ENCODE measurements around the gene PPME1.
"Not testable (repeated sequence)": the region's sequence is repeated elsewhere in the genome, so short reads cannot be mapped to it uniquely, and the experiment has no call there.

PPME1 gene, protein sequence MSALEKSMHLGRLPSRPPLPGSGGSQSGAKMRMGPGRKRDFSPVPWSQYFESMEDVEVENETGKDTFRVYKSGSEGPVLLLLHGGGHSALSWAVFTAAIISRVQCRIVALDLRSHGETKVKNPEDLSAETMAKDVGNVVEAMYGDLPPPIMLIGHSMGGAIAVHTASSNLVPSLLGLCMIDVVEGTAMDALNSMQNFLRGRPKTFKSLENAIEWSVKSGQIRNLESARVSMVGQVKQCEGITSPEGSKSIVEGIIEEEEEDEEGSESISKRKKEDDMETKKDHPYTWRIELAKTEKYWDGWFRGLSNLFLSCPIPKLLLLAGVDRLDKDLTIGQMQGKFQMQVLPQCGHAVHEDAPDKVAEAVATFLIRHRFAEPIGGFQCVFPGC

DNA sequence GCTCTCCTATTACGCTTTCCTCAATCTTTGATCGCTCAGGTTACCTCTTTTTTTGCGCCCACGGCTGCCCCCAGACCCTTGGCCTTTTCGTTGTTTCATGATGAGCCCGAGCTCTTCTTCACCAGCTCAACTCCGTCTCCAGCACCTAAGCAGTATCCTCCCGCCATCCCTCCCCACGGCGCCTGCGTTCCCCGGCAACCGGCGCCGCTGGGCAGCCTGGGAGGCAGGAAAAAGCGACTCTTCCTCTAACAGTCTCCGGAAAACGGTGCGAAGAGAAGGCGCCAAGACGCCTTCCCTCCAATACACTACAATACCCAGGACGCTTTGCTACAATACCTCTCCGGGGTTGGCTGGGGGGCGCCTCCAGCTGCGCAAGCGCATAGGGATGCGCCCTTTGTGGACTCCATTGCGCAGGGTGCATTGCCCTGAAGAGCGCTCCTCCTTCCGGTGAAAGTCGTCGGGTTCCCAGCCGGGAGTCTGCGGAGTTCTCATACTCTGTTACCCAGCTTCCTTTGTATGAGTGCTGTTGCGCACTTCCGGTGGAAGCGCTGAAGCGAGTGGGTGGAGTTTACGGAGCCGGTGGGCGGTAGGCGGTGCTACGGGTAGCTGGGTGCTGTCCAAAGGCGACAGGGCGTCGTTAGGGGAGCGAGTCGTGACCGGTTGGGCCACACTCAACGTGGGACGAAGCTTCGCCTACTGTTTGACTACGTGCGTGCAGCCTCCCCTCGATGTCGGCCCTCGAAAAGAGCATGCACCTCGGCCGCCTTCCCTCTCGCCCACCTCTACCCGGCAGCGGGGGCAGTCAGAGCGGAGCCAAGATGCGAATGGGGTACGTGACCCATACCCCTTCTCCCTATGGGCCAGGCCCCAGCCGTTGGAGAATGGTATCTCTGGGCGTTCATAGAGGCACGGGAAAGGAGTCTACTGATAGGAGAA, at the start of gene PPME1, which contains the start of gene C2CD3:
Gene PPME1, plus strand, starts transcription at position 596 of the 936 bp plus-strand sequence. Its CDS starts 133 bp downstream, at position 729.
Gene C2CD3, minus strand, starts transcription at position 309 of the 936 bp plus-strand sequence. Its CDS starts 210 bp downstream, at position 99.
- peak within 1 kb of the TSS; percentile 80 for H3K9ac ChIP-seq (ENCODE audit: low read length)
- peak within 1 kb of the TSS; percentile 92 for H3K27ac ChIP-seq (ENCODE audit: low read depth, low read length)

GRCh38 chr11:74121804-74122203, 49.3 kb upstream of the PPME1 start:
- H3K27ac ChIP-seq (ENCODE audit: low read depth, low read length) = no peak overlapping the region
- no peak overlapping the region for H3K4me3 ChIP-seq (ENCODE audit: low read length)
- H3K36me3 ChIP-seq (ENCODE audit: control insufficient read depth, insufficient read depth, low read length) = peaks cover 2% of the 10 kb centered on the region
- H3K9ac ChIP-seq (ENCODE audit: low read length) = no peak overlapping the region
- no peaks in the 10 kb centered on the region for H3K4me1 ChIP-seq (ENCODE audit: control insufficient read depth, insufficient read depth, low read length)
- H3K27me3 ChIP-seq (ENCODE audit: control insufficient read depth, insufficient read depth, low read length) = no peaks in the 10 kb centered on the region

More for the DNA sequence above, at the start of gene PPME1, which contains the start of gene C2CD3:
- Histone ChIP-seq H3K4me1 (ENCODE audit: control insufficient read depth, insufficient read depth, low read length) (peaks cover 13% of the 10 kb centered on the region), H3K4me3 (ENCODE audit: low read length) (peak within 1 kb of the TSS; percentile 94), H3K27me3 (ENCODE audit: control insufficient read depth, insufficient read depth, low read length) (no peaks in the 10 kb centered on the region), H3K36me3 (ENCODE audit: control insufficient read depth, insufficient read depth, low read length) (no peaks in the 10 kb centered on the region)

- no peak overlapping the region for H3K9ac ChIP-seq (ENCODE audit: low read length)
- H3K4me3 ChIP-seq (ENCODE audit: low read length) = no peak overlapping the region
- H3K27ac ChIP-seq (ENCODE audit: low read depth, low read length) = no peak overlapping the region
- H3K36me3 ChIP-seq (ENCODE audit: control insufficient read depth, insufficient read depth, low read length) = peaks cover 2% of the 10 kb centered on the region
- H3K4me1 ChIP-seq (ENCODE audit: control insufficient read depth, insufficient read depth, low read length) = no peaks in the 10 kb centered on the region
- H3K27me3 ChIP-seq (ENCODE audit: control insufficient read depth, insufficient read depth, low read length) = no peaks in the 10 kb centered on the region
Observed at GRCh38 chr11:74123008-74123448, 48.1 kb upstream of the PPME1 start.

DNA sequence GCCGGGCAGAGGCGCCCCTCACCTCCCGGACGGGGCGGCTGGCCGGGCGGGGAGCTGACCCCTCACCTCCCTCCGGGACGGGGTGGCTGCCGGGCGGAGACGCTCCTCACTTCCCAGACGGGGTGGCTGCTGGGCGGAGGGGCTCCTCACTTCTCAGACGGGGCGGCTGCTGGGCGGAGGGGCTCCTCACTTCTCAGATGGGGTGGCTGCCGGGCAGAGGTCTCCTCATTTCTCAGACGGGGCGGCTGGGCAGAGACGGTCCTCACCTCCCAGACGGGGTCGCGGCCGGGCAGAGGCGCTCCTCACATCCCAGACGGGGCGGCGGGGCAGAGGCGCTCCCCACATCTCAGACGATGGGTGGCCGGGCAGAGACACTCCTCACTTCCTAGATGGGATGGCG, 42.0 kb upstream of the PPME1 start:
- H3K9ac ChIP-seq (ENCODE audit: low read length); H3K4me3 ChIP-seq (ENCODE audit: low read length); H3K27me3 ChIP-seq (ENCODE audit: control insufficient read depth, insufficient read depth, low read length); H3K36me3 ChIP-seq (ENCODE audit: control insufficient read depth, insufficient read depth, low read length); H3K27ac ChIP-seq (ENCODE audit: low read depth, low read length); H3K4me1 ChIP-seq (ENCODE audit: control insufficient read depth, insufficient read depth, low read length): not testable (repeated sequence)

DNA sequence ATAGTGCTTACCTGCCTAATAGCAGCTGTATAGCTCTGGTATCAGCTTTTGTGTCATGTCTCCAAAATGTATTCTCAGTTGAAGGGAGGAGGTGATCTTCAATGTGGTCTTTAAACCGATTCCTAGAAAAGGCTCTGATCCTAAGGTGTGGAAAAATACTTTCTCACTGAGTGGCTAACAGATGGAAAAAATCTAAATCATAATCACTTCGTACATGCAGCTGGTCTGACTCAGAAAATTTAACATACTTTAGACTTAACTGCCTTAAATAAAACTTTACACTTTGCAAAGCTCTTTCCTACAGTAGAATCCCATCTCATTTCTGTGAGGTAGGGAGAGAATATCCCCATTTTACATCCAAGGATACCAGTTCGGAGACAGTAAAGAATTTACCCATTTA, 38.3 kb upstream of the PPME1 start:
- Histone ChIP-seq H3K9ac (ENCODE audit: low read length) (no peak overlapping the region), H3K4me3 (ENCODE audit: low read length) (no peak overlapping the region), H3K27me3 (ENCODE audit: control insufficient read depth, insufficient read depth, low read length) (no peaks in the 10 kb centered on the region), H3K27ac (ENCODE audit: low read depth, low read length) (no peak overlapping the region), H3K4me1 (ENCODE audit: control insufficient read depth, insufficient read depth, low read length) (no peaks in the 10 kb centered on the region), H3K36me3 (ENCODE audit: control insufficient read depth, insufficient read depth, low read length) (peaks cover 7% of the 10 kb centered on the region)

- no peak overlapping the region for H3K27ac ChIP-seq (ENCODE audit: low read depth, low read length)
- no peak overlapping the region for H3K4me3 ChIP-seq (ENCODE audit: low read length)
- H3K9ac ChIP-seq (ENCODE audit: low read length) = no peak overlapping the region
- peaks cover 2% of the 10 kb centered on the region for H3K4me1 ChIP-seq (ENCODE audit: control insufficient read depth, insufficient read depth, low read length)
- H3K36me3 ChIP-seq (ENCODE audit: control insufficient read depth, insufficient read depth, low read length) = peaks cover 7% of the 10 kb centered on the region
- no peaks in the 10 kb centered on the region for H3K27me3 ChIP-seq (ENCODE audit: control insufficient read depth, insufficient read depth, low read length)
Observed at GRCh38 chr11:74133436-74133835, 37.7 kb upstream of the PPME1 start.

- Histone ChIP-seq H3K36me3 (ENCODE audit: control insufficient read depth, insufficient read depth, low read length) (peaks cover 7% of the 10 kb centered on the region), H3K4me3 (ENCODE audit: low read length) (no peak overlapping the region), H3K9ac (ENCODE audit: low read length) (no peak overlapping the region), H3K4me1 (ENCODE audit: control insufficient read depth, insufficient read depth, low read length) (peaks cover 11% of the 10 kb centered on the region), H3K27ac (ENCODE audit: low read depth, low read length) (no peak overlapping the region), H3K27me3 (ENCODE audit: control insufficient read depth, insufficient read depth, low read length) (no peaks in the 10 kb centered on the region)
Observed at GRCh38 chr11:74134661-74135060, 36.4 kb upstream of the PPME1 start.

- no peaks in the 10 kb centered on the region for H3K27me3 ChIP-seq (ENCODE audit: control insufficient read depth, insufficient read depth, low read length)
- no peak overlapping the region for H3K4me3 ChIP-seq (ENCODE audit: low read length)
- no peak overlapping the region for H3K9ac ChIP-seq (ENCODE audit: low read length)
- H3K4me1 ChIP-seq (ENCODE audit: control insufficient read depth, insufficient read depth, low read length) = peaks cover 11% of the 10 kb centered on the region
- peaks cover 7% of the 10 kb centered on the region for H3K36me3 ChIP-seq (ENCODE audit: control insufficient read depth, insufficient read depth, low read length)
- no peak overlapping the region for H3K27ac ChIP-seq (ENCODE audit: low read depth, low read length)
Observed at GRCh38 chr11:74135127-74135840, 35.8 kb upstream of the PPME1 start.

DNA sequence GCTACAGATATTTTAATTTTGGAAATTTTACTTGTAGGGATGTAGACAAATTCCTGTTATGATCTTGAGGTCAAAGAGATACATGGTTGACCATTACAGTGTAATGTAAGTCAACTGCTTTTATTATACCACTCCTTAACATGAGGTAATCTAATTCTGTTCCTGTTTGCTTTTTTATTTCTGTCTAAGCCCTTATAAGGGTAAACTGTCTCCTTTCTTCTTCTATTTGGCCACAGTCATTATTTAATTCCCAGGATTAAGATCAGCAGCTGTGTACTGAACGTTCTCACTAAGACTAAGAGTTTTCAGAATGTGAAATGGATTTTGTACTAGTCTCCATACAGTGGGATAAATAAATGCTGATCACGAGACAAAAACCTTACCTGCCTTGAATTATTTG, 33.1 kb upstream of the PPME1 start:
- H3K27me3 ChIP-seq (ENCODE audit: control insufficient read depth, insufficient read depth, low read length) = no peaks in the 10 kb centered on the region
- H3K9ac ChIP-seq (ENCODE audit: low read length) = no peak overlapping the region
- H3K36me3 ChIP-seq (ENCODE audit: control insufficient read depth, insufficient read depth, low read length) = peaks cover 6% of the 10 kb centered on the region
- no peak overlapping the region for H3K4me3 ChIP-seq (ENCODE audit: low read length)
- H3K27ac ChIP-seq (ENCODE audit: low read depth, low read length) = peak overlapping the region; percentile 68
- H3K4me1 ChIP-seq (ENCODE audit: control insufficient read depth, insufficient read depth, low read length) = peaks cover 11% of the 10 kb centered on the region

DNA sequence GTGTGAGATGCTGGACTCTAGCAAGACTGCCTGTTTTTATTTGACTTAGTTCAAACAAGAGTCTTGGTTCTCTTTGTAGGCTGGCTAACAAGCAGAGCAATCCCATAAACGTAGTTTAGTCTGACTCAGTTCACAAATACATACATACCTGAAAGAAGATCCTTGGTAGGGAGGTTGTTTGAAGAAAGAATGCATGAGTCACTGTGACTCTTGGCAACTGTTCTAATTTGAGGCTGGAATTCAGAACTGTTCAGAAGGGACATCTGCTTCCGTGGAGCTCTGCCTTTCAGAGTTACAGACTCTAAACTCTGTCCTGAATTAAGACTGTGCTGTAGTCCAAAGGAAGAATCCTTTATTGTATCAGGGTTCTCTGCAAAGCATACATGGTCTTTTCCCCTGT, 32.5 kb upstream of the PPME1 start:
- peaks cover 11% of the 10 kb centered on the region for H3K4me1 ChIP-seq (ENCODE audit: control insufficient read depth, insufficient read depth, low read length)
- H3K36me3 ChIP-seq (ENCODE audit: control insufficient read depth, insufficient read depth, low read length) = no peaks in the 10 kb centered on the region
- no peaks in the 10 kb centered on the region for H3K27me3 ChIP-seq (ENCODE audit: control insufficient read depth, insufficient read depth, low read length)
- peak overlapping the region; percentile 68 for H3K27ac ChIP-seq (ENCODE audit: low read depth, low read length)
- no peak overlapping the region for H3K9ac ChIP-seq (ENCODE audit: low read length)
- H3K4me3 ChIP-seq (ENCODE audit: low read length) = no peak overlapping the region

- no peak overlapping the region for H3K9ac ChIP-seq (ENCODE audit: low read length)
- no peaks in the 10 kb centered on the region for H3K27me3 ChIP-seq (ENCODE audit: control insufficient read depth, insufficient read depth, low read length)
- H3K36me3 ChIP-seq (ENCODE audit: control insufficient read depth, insufficient read depth, low read length) = no peaks in the 10 kb centered on the region
- peak overlapping the region; percentile 68 for H3K27ac ChIP-seq (ENCODE audit: low read depth, low read length)
- H3K4me3 ChIP-seq (ENCODE audit: low read length) = no peak overlapping the region
- peaks cover 11% of the 10 kb centered on the region for H3K4me1 ChIP-seq (ENCODE audit: control insufficient read depth, insufficient read depth, low read length)
Observed at GRCh38 chr11:74139151-74139918, 31.8 kb upstream of the PPME1 start.
